Activated effector memory CD4-positive, alpha-beta T cell treated with anti-CD3 and anti-CD28 coated beads, Interleukin-2, amount 50 U/mL, for 16 hours (primary cell): ENCODE data around the gene FAM162B.
"Not testable (repeated sequence)": the region's sequence is repeated elsewhere in the genome, so short reads cannot be mapped to it uniquely, and the experiment has no call there.

Experiments
- DNase-seq: peaks from one replicate; pipeline ENCODE4 v3.0.0-alpha.2; 2020

The FAM162B gene

DNA sequence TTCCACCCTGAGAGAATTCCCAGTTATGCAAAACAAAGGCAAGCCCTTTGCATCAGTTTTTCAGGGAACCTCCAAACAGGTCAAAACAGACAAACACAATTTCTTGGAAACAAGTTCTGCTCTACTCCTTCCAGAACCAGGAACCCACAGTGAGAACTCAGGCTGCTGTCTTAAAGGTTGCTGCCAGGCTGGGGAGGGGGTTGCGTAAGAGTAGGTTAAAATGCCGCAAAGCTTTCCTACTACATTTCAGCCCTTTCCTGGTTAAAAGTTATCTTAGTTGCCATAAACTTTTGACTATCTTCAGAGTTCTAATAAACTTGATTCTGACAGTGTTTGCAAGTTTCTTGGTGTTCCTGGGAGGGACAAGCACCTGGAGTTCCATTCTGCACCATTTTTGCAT lies 50.8 kb downstream of the FAM162B start:
- DNase-seq, result no peak

DNA sequence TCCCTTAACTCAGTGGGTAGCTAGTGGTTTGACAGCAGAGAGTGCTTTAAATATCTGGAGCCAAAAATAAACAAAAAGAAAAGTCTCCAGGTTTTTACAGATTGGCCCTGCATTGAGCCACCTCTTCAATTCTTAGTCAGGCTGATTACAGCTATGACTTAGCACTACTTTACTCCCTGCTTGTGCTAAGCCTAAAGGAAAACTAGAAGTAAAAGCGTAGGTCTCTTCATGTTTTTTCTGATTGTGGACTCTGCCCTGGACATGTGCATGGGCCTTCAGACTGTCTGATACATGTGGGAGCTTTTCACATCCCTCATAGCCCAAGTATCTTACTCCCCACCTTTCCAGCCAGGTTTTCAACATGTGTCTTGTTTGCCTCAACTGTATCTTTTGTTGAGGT lies 51.2 kb downstream of the FAM162B start:
- DNase-seq, result no peak

GRCh38 chr6:116705917-116706316 lies 59.6 kb downstream of the FAM162B start:
- no peak for DNase-seq

- not testable (repeated sequence) for DNase-seq
Measured at GRCh38 chr6:116703888-116704287, 61.6 kb downstream of the FAM162B start.
